Spleen (tissue), 11 donors: ENCODE results near the gene EIF2S3. TPM values are rescaled to one million over a fixed set of nuclear protein-coding genes. Genes with fewer than 3 reads are reported as not detected.

Experiments used
- DNase-seq: peaks from one replicate; pipeline ENCODE4 v3.0.0-alpha.2; 2020
- H3K27ac ChIP-seq, 8 donors: fragments of 200-600 bp; sonication (generic) in 7 of 8; 1 replicate in 4 of 8; 2 replicates in 4 of 8; pipeline versions ENCODE4 v1.5.0 to v1.8.0; 2016 to 2021; ENCODE audit warnings: inconsistent platforms in 4 of 8, mild to moderate bottlenecking in 4 of 8, moderate library complexity in 1 of 8
- H3K27me3 ChIP-seq, 7 donors: fragments of 200-600 bp; sonication (generic) in 6 of 7; replicated peaks in 1 of 7; 1 replicate in 4 of 7; 2 replicates in 3 of 7; pipeline versions ENCODE4 v1.5.0 to v1.8.0; 2016 to 2021; ENCODE audit warnings: inconsistent platforms in 3 of 7, mild to moderate bottlenecking in 1 of 7
- H3K36me3 ChIP-seq, 6 donors: fragments of 200-600 bp; sonication (generic) in 5 of 6; 1 replicate in 4 of 6; 2 replicates in 2 of 6; pipeline versions ENCODE4 v1.5.0 to v1.8.0; 2016 to 2021; ENCODE audit warnings: inconsistent platforms in 2 of 6
- H3K4me1 ChIP-seq, 6 donors: fragments of 200-600 bp; sonication (generic) in 5 of 6; 1 replicate in 3 of 6; 2 replicates in 3 of 6; pipeline versions ENCODE4 v1.5.0 to v1.8.0; 2016 to 2021; ENCODE audit warnings: inconsistent platforms in 3 of 6
- H3K4me3 ChIP-seq, 8 donors: fragments of 200-600 bp; sonication (generic) in 7 of 8; 1 replicate in 4 of 8; 2 replicates in 4 of 8; pipeline versions ENCODE4 v1.5.0 to v1.8.0; 2016 to 2021; ENCODE audit warnings: inconsistent platforms in 4 of 8, mild to moderate bottlenecking in 4 of 8, moderate library complexity in 2 of 8
- H3K9me3 ChIP-seq, 8 donors: fragments of 200-600 bp; sonication (generic) in 7 of 8; 1 replicate in 4 of 8; 2 replicates in 4 of 8; pipeline versions ENCODE4 v1.5.0 to v1.8.0; 2016 to 2021; ENCODE audit warnings: inconsistent platforms in 4 of 8
- POLR2A ChIP-seq, 3 donors: fragments of 450-650 bp; IDR thresholded peaks; one replicate each; pipeline ENCODE4 v1.5.1; 2017; ENCODE audit warnings: antibody characterized with exemption in 3 of 3, mild to moderate bottlenecking in 1 of 3
- POLR2AphosphoS5 ChIP-seq, 3 donors: sonication (generic); formaldehyde crosslinking; IDR thresholded peaks; one replicate each; pipeline ENCODE4 v1.5.1; 2017; ENCODE audit warnings: antibody characterized with exemption in 3 of 3
- WGBS, 5 donors: extraction: QIAGEN DNeasy Blood & Tissue Kit in 3 of 5; methylation state at CpG; one replicate each; pipeline versions ENCODE4 v1.1.5 to v1.1.7; 2013 to 2018; 5-methylcytosine and 5-hydroxymethylcytosine counted together
- intact Hi-C: fragments of 100-400 bp; cut with DNase I; formaldehyde crosslinking; loops from one replicate; pipeline ENCODE4 v1.15.0; 2023; ENCODE audit warnings: low total_unique reads
- polyA plus RNA-seq, 3 donors: library from polyadenylated mRNA; stranded (reverse); fragments of 200-250 nt; gene quantifications; one replicate each; pipeline ENCODE4 v1.2.1, GENCODE V29; 2013
- total RNA-seq, 7 donors: library from RNA; depleted of rRNA in 3 of 7; stranded (reverse); fragments of >200 nt in 3 of 7; fragmentation: NEBNext Ultra II Directional in 4 of 7; extraction: Animal tissue kit (Norgen Biotek cat#: 25700) in 4 of 7; gene quantifications; one replicate each; pipeline versions ENCODE4 v1.1.0 to v1.2.1, GENCODE V29; 2016 to 2021
- TF ChIP-seq, protein P1 (sequence below), 11 experiments: fragments of 200-600 bp in 7 of 11; fragments of 450-650 bp in 4 of 11; sonication (generic) in 4 of 11; IDR thresholded peaks in 8 of 11; conservative IDR thresholded peaks in 3 of 11; 1 replicate in 7 of 11; 2 replicates in 4 of 11; pipeline versions ENCODE4 v1.4.0 to v1.8.0; 2016 to 2021; ENCODE audit warnings: antibody characterized with exemption in 11 of 11, inconsistent platforms in 4 of 11, mild to moderate bottlenecking in 1 of 11
- donor health status: healthy with polysubstance abuse.
- donor health status: DM: no; HTN: no; CAD: no; lungs with moderate emphysema.
- donor health status: DM: no; HTN: no; CAD: no.
- donor health status: Bipolar disorder and iron deficiency.
- donor health status: healthy.
- donor health status: DM: no; HTN: no; CAD: no.
- donor health status: DM: yes; HTN: yes; CAD: no.

EIF2S3 gene
- total and polyA plus RNA-seq, 10 donors, result 67.6 to 207 (median 133) TPM

DNA sequence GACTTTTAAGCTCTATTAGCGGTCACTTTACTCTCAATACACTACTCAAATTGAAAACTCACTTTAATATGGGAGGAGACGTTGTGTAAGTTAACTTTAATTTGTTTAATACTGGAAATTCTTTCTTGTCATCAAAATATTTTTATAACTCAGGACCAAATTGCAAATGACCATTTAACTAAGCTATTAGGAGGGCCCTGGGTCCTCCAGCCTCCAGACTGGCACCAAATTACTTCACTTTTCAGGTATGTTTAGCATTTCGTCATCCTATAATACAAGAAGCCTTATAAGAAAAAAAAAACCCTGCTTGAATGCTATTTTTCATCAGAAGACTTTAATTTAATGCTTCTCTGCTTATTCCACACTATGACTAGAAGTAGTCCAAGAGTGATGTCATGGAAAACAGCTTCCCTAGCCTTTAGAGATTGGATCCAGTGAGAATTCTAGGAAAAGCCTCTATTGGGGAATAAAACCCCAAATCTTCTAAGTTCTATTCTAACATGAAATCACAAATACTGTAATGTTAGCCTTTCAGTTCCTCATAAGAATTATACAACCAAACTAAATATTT is 34.4 kb upstream of the EIF2S3 start:
- intact Hi-C loops, result no loop called here
- WGBS, 5 donors, result 58 to 79% (median 71%) methylated on average over 3 of the region's 3 CpGs
- H3K9me3 ChIP-seq, result no peaks in the 10 kb centered on the region
- H3K27me3 ChIP-seq, result peaks cover 0 to 9% (median 0%) of the 10 kb centered on the region in 7 donors
- no peak overlapping the region for H3K4me3 ChIP-seq
- peaks cover 0 to 42% (median 12%) of the 10 kb centered on the region in 6 donors for H3K4me1 ChIP-seq
- H3K36me3 ChIP-seq, result no peaks in the 10 kb centered on the region
- DNase-seq, result no peak
- TF ChIP-seq, protein P1, sequence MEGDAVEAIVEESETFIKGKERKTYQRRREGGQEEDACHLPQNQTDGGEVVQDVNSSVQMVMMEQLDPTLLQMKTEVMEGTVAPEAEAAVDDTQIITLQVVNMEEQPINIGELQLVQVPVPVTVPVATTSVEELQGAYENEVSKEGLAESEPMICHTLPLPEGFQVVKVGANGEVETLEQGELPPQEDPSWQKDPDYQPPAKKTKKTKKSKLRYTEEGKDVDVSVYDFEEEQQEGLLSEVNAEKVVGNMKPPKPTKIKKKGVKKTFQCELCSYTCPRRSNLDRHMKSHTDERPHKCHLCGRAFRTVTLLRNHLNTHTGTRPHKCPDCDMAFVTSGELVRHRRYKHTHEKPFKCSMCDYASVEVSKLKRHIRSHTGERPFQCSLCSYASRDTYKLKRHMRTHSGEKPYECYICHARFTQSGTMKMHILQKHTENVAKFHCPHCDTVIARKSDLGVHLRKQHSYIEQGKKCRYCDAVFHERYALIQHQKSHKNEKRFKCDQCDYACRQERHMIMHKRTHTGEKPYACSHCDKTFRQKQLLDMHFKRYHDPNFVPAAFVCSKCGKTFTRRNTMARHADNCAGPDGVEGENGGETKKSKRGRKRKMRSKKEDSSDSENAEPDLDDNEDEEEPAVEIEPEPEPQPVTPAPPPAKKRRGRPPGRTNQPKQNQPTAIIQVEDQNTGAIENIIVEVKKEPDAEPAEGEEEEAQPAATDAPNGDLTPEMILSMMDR (IDR thresholded peaks at IDR 0.05 in 8 of 11, conservative IDR thresholded peaks at IDR 0.05 in 3 of 11), result no peak
- TF ChIP-seq POLR2AphosphoS5 (IDR thresholded peaks at IDR 0.05) (no peak), POLR2A (IDR thresholded peaks at IDR 0.05) (no peak)
- no peak overlapping the region for H3K27ac ChIP-seq

DNA sequence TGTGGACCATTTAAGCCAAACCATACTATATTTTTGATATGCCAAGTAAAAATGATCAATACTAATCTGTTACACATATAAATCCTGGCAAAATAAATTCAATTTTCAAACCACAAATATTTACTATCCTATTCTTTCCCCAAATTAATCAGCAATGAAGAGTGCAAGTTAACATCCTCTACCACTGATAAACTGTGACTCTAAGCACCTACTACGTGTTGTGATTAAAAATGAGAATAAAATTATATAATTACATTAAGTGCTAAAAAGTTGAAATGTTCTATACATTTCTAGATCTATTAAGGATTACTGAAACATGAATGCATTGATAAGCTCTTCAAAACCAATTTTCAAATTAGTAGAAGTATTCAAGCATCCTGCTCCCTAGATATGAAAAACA is 31.2 kb upstream of the EIF2S3 start:
- Histone ChIP-seq H3K36me3 (no peaks in the 10 kb centered on the region), H3K4me3 (peak overlapping the region; percentile 46 to 88 (median 62)), H3K27me3 (peaks cover 0 to 6% (median 0%) of the 10 kb centered on the region in 7 donors), H3K9me3 (no peaks in the 10 kb centered on the region), H3K27ac (peak overlapping the region in 4 of 8 donors; percentile 95 to 98 (median 98)), H3K4me1 (peaks cover 0 to 42% (median 12%) of the 10 kb centered on the region in 6 donors)
- WGBS, 5 donors, result 0 to 25% (median 10%) methylated on average over 1 of the region's 1 CpG
- DNase-seq, result no peak
- TF ChIP-seq, protein P1 (IDR thresholded peaks at IDR 0.05 in 8 of 11, conservative IDR thresholded peaks at IDR 0.05 in 3 of 11), result no peak
- TF ChIP-seq POLR2AphosphoS5 (IDR thresholded peaks at IDR 0.05) (no peak), POLR2A (IDR thresholded peaks at IDR 0.05) (no peak)
- intact Hi-C loops, result no loop called here

DNA sequence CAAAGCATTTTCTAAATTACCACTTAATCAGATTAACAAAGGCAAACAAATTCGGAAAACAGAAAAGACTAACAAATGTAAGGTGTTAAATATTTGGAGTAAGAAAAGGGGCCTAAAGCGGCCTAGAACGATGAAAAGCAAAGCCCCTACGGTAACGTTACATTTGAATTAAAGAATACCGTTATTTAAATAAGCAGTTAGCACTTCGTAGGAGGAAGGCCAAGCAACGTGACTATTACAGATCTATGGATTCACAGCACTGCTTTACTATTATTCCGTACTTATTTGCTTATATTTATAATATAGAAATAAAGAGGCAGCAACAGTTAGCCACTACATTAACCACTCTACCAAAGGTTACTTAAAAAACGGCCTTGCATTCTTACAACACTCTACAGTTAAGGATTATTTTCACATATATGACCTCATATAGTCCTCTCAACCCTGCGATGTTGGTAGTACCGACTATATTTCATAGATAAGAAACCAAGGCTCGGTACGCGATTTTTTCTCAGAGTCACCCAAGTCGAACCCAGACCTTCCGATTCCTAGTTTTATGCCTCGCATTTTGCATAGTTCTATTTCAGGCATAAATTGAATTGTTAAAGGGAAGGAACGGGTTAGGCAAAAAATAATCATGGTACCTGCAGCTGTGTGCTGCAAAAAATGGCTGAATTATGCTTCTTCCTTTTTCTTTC is 30.6 kb upstream of the EIF2S3 start:
- Histone ChIP-seq H3K27me3 (peaks cover 0 to 6% (median 0%) of the 10 kb centered on the region in 7 donors), H3K27ac (peak overlapping the region; percentile 88 to 98 (median 96)), H3K36me3 (no peaks in the 10 kb centered on the region), H3K4me3 (peak overlapping the region; percentile 46 to 88 (median 62)), H3K4me1 (peaks cover 0 to 39% (median 12%) of the 10 kb centered on the region in 6 donors), H3K9me3 (no peaks in the 10 kb centered on the region)
- intact Hi-C loops, result no loop called here
- TF ChIP-seq POLR2AphosphoS5 (IDR thresholded peaks at IDR 0.05) (no peak), POLR2A (IDR thresholded peaks at IDR 0.05) (no peak)
- TF ChIP-seq, protein P1 (IDR thresholded peaks at IDR 0.05 in 8 of 11, conservative IDR thresholded peaks at IDR 0.05 in 3 of 11), result no peak
- 0 to 44% (median 2%) methylated on average over 19 of the region's 19 CpGs for WGBS, 5 donors
- DNase-seq, result no peak
